GM12891 (cell line): ENCODE data around the gene HOXC12.

ENCODE experiments used
- POLR2A ChIP-seq: IDR thresholded peaks from 2 replicates; pipeline ENCODE4 v1.6.1; 2011; ENCODE audit warnings: low read depth, low read length, control low read depth
- POLR2AphosphoS5 ChIP-seq: IDR thresholded peaks from 2 replicates; pipeline ENCODE4 v1.6.1; 2011; ENCODE audit warnings: low read depth, low read length, control low read depth
- SPI1 ChIP-seq: IDR thresholded peaks from 2 replicates; pipeline ENCODE4 v1.6.1; 2011; ENCODE audit warnings: low read depth, low read length, control low read depth
- TAF1 ChIP-seq: IDR thresholded peaks from 2 replicates; pipeline ENCODE4 v1.6.1; 2011; ENCODE audit warnings: low read depth, low read length, control low read depth

- TF ChIP-seq SPI1: no peak
- no peak for TF ChIP-seq POLR2A
- TF ChIP-seq POLR2AphosphoS5: no peak
- no peak for TF ChIP-seq TAF1
These were observed 34.8 kb downstream of the HOXC12 start for GRCh38 chr12:53989227-53990113.
